Loucy (cell line): ENCODE data around the gene TAC4.

Source experiments
- CTCF ChIP-seq: fragments of 200-600 bp; sonication (generic); conservative IDR thresholded peaks from 2 replicates; pipeline ENCODE4 v1.5.1; 2014; ENCODE audit warnings: mild to moderate bottlenecking, antibody characterized with exemption, low read length
- EZH2phosphoT487 ChIP-seq: fragments of 200-600 bp; IDR thresholded peaks from 2 replicates; pipeline ENCODE4 v1.6.1; 2018; ENCODE audit warnings: antibody characterized with exemption, mild to moderate bottlenecking, moderate library complexity, borderline replicate concordance

GRCh38 chr17:49820773-49821172, 27.1 kb downstream of the TAC4 start:
- TF ChIP-seq CTCF (no peak), EZH2phosphoT487 (no peak)
